ENCODE measurements around the gene KIAA0408. TPM values are rescaled to one million over a fixed set of nuclear protein-coding genes. Genes with fewer than 3 reads are reported as not detected.

Gene KIAA0408
- total RNA-seq, 2 experiments from 2014 or later = 1.0 to 1.3 TPM

- Histone ChIP-seq H3K4me3 (ENCODE audit: low read length) (no peak overlapping the region), H3K27ac (ENCODE audit: low read depth in 1 of 2, low read length in 2 of 2) (no peak overlapping the region), H3K36me3 (ENCODE audit: insufficient read depth, low read length) (no peaks in the 10 kb centered on the region), H3K4me1 (ENCODE audit: insufficient read depth, low read length) (no peaks in the 10 kb centered on the region), H3K27me3 (ENCODE audit: control insufficient read depth in 1 of 2, insufficient read depth in 2 of 2, low read length in 2 of 2) (no peaks in the 10 kb centered on the region), H3K9me3 (ENCODE audit: control insufficient read depth in 1 of 2, insufficient read depth in 1 of 2, low read length in 2 of 2) (no peaks in the 10 kb centered on the region)
- POLR2A ChIA-PET = interaction anchor here (1.8 kb wide), 1 partner anchor 49 kb away, joined by 4 read pairs; no protein-coding TSS in a partner anchor
- Mint-ChIP-seq H3K4me1 (ENCODE audit: low read depth) (no peaks in the 10 kb centered on the region), H3K9me3 (no peaks in the 10 kb centered on the region), H3K27me3 (no peaks in the 10 kb centered on the region), H3K27ac (no peak overlapping the region), H3K4me3 (no peak overlapping the region), H3K36me3 (ENCODE audit: low read depth) (no peaks in the 10 kb centered on the region)
- DNase-seq = no peak
- CTCF ChIA-PET = interaction anchor here (0.9 to 1.4 kb wide), 2 partner anchors 72 to 73 kb away, joined by 3 to 6 read pairs; no protein-coding TSS in a partner anchor
- intact Hi-C loops (cut with DNase I, micrococcal nuclease) = loop anchor here in 1 of 2 experiments (10.0 kb wide), 1 partner anchor 1258 kb away; no protein-coding TSS in a partner anchor
- no peak for TF ChIP-seq CTCF (IDR thresholded peaks at IDR 0.05)
- no peak for ATAC-seq (ENCODE audit: poor library complexity)
Measured at GRCh38 chr6:127466416-127466815, 7.2 kb upstream of the KIAA0408 start.

GRCh38 chr6:127464881-127465459 lies 5.8 kb upstream of the KIAA0408 start:
- ChIA-PET CTCF (interaction anchor here (1.4 kb wide), 1 partner anchor 74 kb away, joined by 6 read pairs; no protein-coding TSS in a partner anchor), POLR2A (no interaction called here)
- Histone ChIP-seq H3K27me3 (ENCODE audit: control insufficient read depth in 1 of 2, insufficient read depth in 2 of 2, low read length in 2 of 2) (no peaks in the 10 kb centered on the region), H3K36me3 (ENCODE audit: insufficient read depth, low read length) (no peaks in the 10 kb centered on the region), H3K27ac (ENCODE audit: low read depth in 1 of 2, low read length in 2 of 2) (no peak overlapping the region), H3K4me3 (ENCODE audit: low read length) (no peak overlapping the region), H3K4me1 (ENCODE audit: insufficient read depth, low read length) (no peaks in the 10 kb centered on the region), H3K9me3 (ENCODE audit: control insufficient read depth in 1 of 2, insufficient read depth in 1 of 2, low read length in 2 of 2) (no peaks in the 10 kb centered on the region)
- ATAC-seq (ENCODE audit: poor library complexity) (no peak), DNase-seq (peak; percentile 29 to 74 (median 52))
- Mint-ChIP-seq H3K27me3 (no peaks in the 10 kb centered on the region), H3K27ac (no peak overlapping the region), H3K4me3 (no peak overlapping the region), H3K9me3 (no peaks in the 10 kb centered on the region), H3K4me1 (ENCODE audit: low read depth) (no peaks in the 10 kb centered on the region), H3K36me3 (ENCODE audit: low read depth) (no peaks in the 10 kb centered on the region)
- peak; percentile 78 for TF ChIP-seq CTCF (IDR thresholded peaks at IDR 0.05)
- intact Hi-C loops (cut with DNase I, micrococcal nuclease) = loop anchor here (1.0 to 10.0 kb wide), 2 partner anchors 74 to 1260 kb away; no protein-coding TSS in a partner anchor

- Histone ChIP-seq H3K9me3 (ENCODE audit: control insufficient read depth in 1 of 2, insufficient read depth in 1 of 2, low read length in 2 of 2) (no peaks in the 10 kb centered on the region), H3K36me3 (ENCODE audit: insufficient read depth, low read length) (no peaks in the 10 kb centered on the region), H3K27ac (ENCODE audit: low read depth in 1 of 2, low read length in 2 of 2) (no peak overlapping the region), H3K4me3 (ENCODE audit: low read length) (no peak overlapping the region), H3K27me3 (ENCODE audit: control insufficient read depth in 1 of 2, insufficient read depth in 2 of 2, low read length in 2 of 2) (no peaks in the 10 kb centered on the region), H3K4me1 (ENCODE audit: insufficient read depth, low read length) (no peaks in the 10 kb centered on the region)
- Mint-ChIP-seq H3K36me3 (ENCODE audit: low read depth) (no peaks in the 10 kb centered on the region), H3K4me1 (ENCODE audit: low read depth) (no peaks in the 10 kb centered on the region), H3K4me3 (no peak overlapping the region), H3K27ac (no peak overlapping the region), H3K9me3 (no peaks in the 10 kb centered on the region), H3K27me3 (no peaks in the 10 kb centered on the region)
- intact Hi-C loops (cut with DNase I, micrococcal nuclease) = loop anchor here in 1 of 2 experiments (10.0 kb wide), 1 partner anchor 1260 kb away; no protein-coding TSS in a partner anchor
- DNase-seq (no peak), ATAC-seq (ENCODE audit: poor library complexity) (no peak)
- ChIA-PET POLR2A (no interaction called here), CTCF (interaction anchor here (1.4 kb wide), 1 partner anchor 75 kb away, joined by 6 read pairs; no protein-coding TSS in a partner anchor)
- TF ChIP-seq CTCF (IDR thresholded peaks at IDR 0.05) = no peak
Measured at GRCh38 chr6:127464161-127464880, 5.1 kb upstream of the KIAA0408 start.

All from CD4-positive, alpha-beta T cell (primary cell).